ENCODE data around the gene CLASRP. TPM values are rescaled to one million over a fixed set of nuclear protein-coding genes. Genes with fewer than 3 reads are reported as not detected.
"Not testable (repeated sequence)": the region's sequence is repeated elsewhere in the genome, so short reads cannot be mapped to it uniquely, and the experiment has no call there.

Gene CLASRP
- total RNA-seq, 1 donor from 2014 or later, result 33.4 TPM

GRCh38 chr19:45095496-45096413, 56.9 kb downstream of the CLASRP start:
- no peak for ATAC-seq
- intact Hi-C loops (cut with DNase I), result loop anchor here (5.0 kb wide), 1 partner anchor 152 kb away; the partner anchor contains the start of gene EXOC3L2
- no peak for DNase-seq (ENCODE audit: missing footprints)

GRCh38 chr19:45096700-45097099, 57.9 kb downstream of the CLASRP start:
- no peak for DNase-seq (ENCODE audit: missing footprints)
- intact Hi-C loops (cut with DNase I), result loop anchor here (5.0 kb wide), 1 partner anchor 151 kb away; the partner anchor contains the start of gene EXOC3L2
- ATAC-seq, result no peak

DNA sequence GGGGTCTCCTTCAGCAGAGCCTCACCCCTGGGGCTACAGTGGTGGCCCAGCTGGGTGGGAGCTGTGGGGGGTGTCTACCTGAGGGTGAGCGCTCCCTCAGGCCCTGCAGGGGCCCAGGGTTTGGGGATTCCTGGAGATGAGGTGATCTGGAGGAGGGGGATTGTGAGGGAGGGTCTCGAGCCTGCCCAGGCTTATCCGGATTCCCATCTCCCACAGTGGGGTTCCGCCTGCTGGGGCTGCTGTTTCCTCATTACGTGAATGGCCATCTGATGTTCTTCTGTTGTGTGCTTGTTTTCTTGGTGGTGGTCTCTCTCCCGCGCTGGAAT, 58.6 kb downstream of the CLASRP start:
- ATAC-seq (no peak), DNase-seq (ENCODE audit: missing footprints) (no peak)
- intact Hi-C loops (cut with DNase I), result loop anchor here (5.0 kb wide), 1 partner anchor 150 kb away; the partner anchor contains the start of gene EXOC3L2

DNA sequence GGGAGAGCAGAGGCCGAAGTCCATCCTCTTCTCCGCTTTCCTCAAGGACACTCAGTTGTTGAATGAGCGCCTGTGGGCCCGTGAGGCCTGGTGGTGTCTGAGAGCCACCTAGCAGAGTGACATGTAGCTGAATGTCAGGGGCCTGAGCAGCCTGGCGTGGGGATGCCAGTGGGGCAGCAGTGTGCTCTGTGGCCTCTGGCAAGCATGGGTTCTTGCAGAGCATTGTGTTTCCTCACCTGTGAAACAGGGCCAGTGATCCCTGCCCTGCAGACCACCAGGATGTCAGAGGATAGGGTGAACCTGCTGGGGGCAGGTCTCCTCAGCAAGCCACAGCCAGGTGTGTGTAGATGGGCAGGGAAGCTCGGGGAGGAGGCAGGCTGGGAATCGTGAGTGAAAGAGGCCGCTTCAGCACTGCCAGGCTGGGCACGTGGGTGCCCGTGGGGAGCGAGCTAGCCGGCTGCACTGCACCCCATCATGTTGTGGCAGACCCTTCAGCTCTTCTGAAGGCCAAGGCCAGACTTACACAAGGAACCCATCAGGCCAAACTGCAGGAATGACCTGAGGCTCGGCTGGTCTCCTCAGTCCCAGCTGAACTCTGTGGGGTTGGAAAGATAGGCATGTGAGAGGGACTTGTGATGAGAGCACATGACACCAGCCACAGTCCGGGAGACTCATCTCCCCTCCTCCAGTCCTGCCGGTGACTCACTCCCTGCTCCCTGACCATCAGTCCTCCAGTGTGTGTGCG, 59.1 kb downstream of the CLASRP start:
- DNase-seq (ENCODE audit: missing footprints) (peak; percentile 55), ATAC-seq (peak; percentile 45)
- intact Hi-C loops (cut with DNase I), result loop anchor here (5.0 kb wide), 1 partner anchor 149 kb away; the partner anchor contains the start of gene EXOC3L2

DNA sequence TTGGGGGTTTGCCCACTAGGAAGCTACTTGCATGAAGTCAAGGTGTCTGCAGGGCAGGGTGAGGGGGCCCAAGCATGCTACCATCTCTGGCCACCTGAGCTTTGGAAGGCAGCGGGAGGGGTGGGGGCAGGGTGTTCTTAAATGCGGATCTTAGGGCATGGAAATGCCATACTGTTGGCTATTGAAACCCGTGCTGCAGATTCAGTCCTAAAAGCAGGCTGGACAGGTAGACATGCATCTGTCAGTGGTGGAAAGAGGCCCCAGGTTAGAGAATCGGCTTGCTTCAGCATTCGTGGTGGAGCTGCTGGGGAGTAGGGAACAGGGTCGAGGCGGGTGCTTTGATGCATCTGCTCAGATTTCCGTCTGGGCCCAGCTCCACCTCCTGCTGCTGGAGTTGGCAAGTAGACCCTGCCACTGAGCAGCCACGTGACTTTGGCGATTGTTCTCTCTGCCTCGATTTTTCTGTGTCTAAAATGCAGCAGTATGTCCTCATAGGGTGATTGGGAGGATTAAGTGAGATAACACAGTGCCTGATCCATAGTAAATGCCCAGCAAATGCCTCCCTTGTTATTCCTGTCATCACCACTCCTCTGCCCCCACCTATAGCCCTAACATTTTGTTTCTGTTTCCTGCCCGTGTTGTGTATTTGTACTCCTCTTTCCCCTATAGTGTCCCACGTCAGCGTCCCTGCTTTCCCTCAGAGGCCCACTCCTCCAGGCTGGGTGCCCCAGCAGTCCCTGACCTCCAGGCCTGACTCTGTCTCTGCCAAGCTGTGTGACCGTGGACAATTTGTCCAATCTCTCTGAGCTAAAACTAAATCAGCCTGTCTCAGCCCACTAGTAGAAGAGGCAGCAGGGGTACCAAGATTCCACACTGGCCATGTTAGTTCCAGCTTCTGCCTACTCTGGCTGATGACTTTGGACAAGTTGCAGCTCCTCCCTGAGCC, 59.9 kb downstream of the CLASRP start:
- ATAC-seq (peak; percentile 26), DNase-seq (ENCODE audit: missing footprints) (peak; percentile 59)
- intact Hi-C loops (cut with DNase I), result loop anchor here (5.0 kb wide), 1 partner anchor 149 kb away; the partner anchor contains the start of gene EXOC3L2

DNA sequence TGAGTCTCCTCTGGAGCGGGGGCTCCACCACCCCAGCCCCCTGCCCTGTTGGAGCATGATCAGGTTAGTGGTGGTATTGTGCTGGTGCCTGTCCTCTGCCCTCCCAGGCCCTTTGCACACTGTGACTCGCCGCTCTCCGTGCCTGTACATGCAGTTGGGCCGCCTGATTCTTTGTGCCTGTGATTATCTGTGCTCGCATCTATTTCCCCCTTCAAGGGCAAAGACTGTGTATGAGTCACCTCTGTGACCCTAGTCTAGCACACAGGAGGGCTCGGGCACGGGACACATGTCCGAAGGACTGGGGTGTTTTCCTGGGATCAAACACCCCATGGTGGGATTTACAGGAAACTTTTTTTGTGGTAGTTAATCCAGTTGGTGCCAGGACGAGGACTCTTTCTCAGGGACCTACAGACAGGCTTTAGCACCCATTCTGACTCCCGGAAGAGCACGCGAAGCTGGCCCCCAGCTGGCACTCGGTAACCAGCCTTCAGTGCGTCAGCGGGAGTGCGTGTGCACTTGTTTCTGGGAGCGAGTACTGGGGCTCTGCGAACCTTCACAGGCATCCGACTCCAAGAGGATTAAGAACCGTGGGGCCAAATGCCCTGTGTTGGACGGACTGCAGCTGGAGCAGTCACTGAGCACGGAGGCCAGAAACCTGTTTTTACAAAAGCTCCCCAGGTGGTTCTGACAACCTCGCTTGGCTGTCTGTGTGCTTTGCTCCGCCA, 60.8 kb downstream of the CLASRP start:
- intact Hi-C loops (cut with DNase I), result loop anchor here (5.0 kb wide), 1 partner anchor 148 kb away; the partner anchor contains the start of gene EXOC3L2
- ATAC-seq (no peak), DNase-seq (ENCODE audit: missing footprints) (peak; percentile 46)

DNA sequence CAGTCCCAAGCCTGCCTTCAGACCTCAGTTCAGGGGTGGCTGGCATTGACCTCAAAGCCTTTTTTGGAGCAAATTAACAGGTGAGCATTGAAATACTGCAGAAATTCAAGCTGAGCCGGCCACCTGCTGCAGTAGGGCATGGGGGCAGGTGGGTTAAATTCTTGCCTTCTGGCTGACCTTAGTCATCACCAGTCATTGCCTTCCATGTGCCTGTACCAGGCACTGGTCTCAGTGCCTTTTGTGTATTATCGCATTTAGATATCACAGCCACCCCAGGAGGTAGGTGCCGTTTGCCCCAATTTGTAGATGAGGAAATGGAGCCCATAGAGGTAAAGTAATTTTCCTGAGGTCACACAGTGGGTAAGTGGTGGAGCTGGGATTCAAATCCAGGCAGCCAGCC, 61.4 kb downstream of the CLASRP start:
- no peak for ATAC-seq
- intact Hi-C loops (cut with DNase I), result no loop called here
- no peak for DNase-seq (ENCODE audit: missing footprints)

DNA sequence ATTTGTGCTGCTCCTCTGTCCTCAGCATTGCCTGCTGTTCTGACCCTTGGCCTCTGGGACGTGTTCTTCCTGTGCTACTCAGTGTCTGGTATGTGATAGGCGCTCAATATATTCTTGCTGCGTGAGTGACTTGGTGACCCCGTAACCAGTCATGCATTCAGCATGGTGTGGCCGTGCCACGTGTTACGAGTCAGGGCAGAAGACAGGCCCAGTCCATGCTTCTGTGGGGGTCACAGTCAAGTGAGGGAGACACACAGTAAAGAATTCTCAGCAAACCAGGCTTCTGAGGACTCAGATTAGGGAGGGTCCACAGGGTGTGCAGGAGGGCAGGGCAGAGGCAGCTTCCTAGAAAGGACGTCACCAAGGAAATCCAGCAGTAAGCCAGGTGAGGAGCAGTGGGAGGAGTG, 62.0 kb downstream of the CLASRP start:
- DNase-seq (ENCODE audit: missing footprints) (no peak), ATAC-seq (no peak)
- intact Hi-C loops (cut with DNase I), result no loop called here

DNA sequence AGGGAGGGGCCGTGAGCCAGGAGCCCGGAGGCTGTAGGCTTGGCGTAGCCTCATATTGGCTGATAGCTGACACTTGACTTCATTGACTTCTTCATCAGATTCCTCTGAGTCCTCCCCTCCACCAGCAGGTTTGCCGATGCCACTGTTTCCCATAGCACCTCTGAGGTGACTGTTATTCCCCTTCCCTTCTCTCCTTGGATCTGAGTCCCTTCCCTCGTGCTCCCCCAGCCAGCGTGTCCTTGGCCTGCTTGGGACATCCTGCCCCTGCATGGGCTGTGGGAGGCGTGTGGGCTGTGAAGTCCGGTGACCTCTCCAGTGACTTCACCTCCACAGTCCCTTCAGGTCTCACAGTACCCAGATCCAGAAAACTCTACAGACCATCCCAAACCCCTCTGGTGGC, 63.0 kb downstream of the CLASRP start:
- intact Hi-C loops (cut with DNase I), result no loop called here
- no peak for ATAC-seq
- DNase-seq (ENCODE audit: missing footprints), result no peak

- DNase-seq (ENCODE audit: missing footprints) (no peak), ATAC-seq (no peak)
- intact Hi-C loops (cut with DNase I), result no loop called here
Observed at GRCh38 chr19:45102481-45102880, 63.6 kb downstream of the CLASRP start.

GRCh38 chr19:45103156-45103507, 64.3 kb downstream of the CLASRP start:
- no peak for DNase-seq (ENCODE audit: missing footprints)

GRCh38 chr19:45103508-45104319, 64.9 kb downstream of the CLASRP start:
- DNase-seq (ENCODE audit: missing footprints) (peak; percentile 33), ATAC-seq (no peak)

More at GRCh38 chr19:45103156-45103507, 64.3 kb downstream of the CLASRP start:
- ATAC-seq, result peak; percentile 49
- intact Hi-C loops (cut with DNase I), result no loop called here

GRCh38 chr19:45104658-45105349, 66.0 kb downstream of the CLASRP start:
- intact Hi-C loops (cut with DNase I), result no loop called here
- ATAC-seq (no peak), DNase-seq (ENCODE audit: missing footprints) (no peak)

More at GRCh38 chr19:45103508-45104319, 64.9 kb downstream of the CLASRP start:
- intact Hi-C loops (cut with DNase I), result no loop called here

GRCh38 chr19:45106363-45106762, 67.5 kb downstream of the CLASRP start:
- DNase-seq (ENCODE audit: missing footprints); ATAC-seq; intact Hi-C loops (cut with DNase I): not testable (repeated sequence)

DNA sequence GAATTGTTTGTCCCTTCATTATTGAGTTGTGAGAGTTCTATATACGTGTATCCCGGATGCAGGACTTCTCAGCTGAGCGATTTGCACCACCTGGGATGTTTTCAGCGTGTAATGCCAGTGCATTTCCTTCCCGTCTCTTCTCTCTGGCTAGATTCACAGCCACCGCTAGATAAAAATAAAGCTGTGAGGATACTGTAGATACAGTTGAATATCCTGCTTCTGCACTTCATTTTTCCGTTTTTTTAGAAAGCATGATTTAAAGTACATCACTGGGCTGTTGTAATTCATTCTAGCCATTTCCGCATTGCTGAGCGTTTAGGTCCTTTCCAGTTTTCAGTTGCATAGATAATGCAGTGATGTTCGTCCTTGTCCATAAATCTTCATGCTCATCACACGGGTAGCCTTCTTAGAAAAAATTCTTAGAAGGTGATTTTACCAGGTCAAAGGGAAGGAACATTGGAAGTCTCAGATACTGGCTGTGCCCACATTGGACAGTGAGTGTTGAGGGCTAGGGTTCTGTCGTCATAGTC, 68.8 kb downstream of the CLASRP start:
- intact Hi-C loops (cut with DNase I), result no loop called here
- DNase-seq (ENCODE audit: missing footprints), result no peak
- ATAC-seq, result no peak

GRCh38 chr19:45110851-45111266, 72.0 kb downstream of the CLASRP start:
- ATAC-seq (no peak), DNase-seq (ENCODE audit: missing footprints) (peak; percentile 50)
- intact Hi-C loops (cut with DNase I), result no loop called here

Measured in Right ventricle myocardium inferior (tissue), 1 donor.